Measurements from ENCODE around the gene ROBO1.

ROBO1 gene

GRCh38 chr3:79367803-79368202, 400.0 kb downstream of the ROBO1 start:
- H3K9me3 Mint-ChIP-seq: peaks cover 22% of the 10 kb centered on the region
- no peaks in the 10 kb centered on the region for H3K4me1 Mint-ChIP-seq
- DNase-seq (ENCODE audit: low spot score in 2 of 2) (no peak), ATAC-seq (no peak)
- no peak overlapping the region for H3K4me3 Mint-ChIP-seq
- H3K36me3 Mint-ChIP-seq: no peaks in the 10 kb centered on the region
- H3K27ac Mint-ChIP-seq: no peak overlapping the region

DNA sequence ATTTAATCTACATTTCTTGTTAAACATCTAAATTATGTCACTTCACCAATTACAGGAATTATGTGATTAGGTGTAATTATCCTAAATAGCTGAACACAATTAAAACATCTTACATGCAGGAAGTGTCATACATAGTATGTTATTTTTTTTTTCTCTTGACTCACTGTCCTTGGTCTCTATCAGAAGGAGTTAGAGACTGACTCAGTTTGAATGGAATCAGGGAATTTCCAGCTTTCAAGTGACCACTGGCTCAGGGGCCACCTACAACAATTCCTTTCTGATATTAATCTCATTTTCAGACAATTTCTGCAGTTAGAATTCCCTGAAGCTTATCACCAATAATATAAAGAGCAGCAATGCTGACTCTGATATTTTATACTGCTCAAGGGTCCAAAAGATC, 400.7 kb downstream of the ROBO1 start:
- DNase-seq (ENCODE audit: low spot score in 2 of 2) (no peak), ATAC-seq (no peak)
- Mint-ChIP-seq H3K27ac (no peak overlapping the region), H3K36me3 (no peaks in the 10 kb centered on the region), H3K4me1 (no peaks in the 10 kb centered on the region), H3K9me3 (peaks cover 19% of the 10 kb centered on the region), H3K4me3 (no peak overlapping the region)

DNA sequence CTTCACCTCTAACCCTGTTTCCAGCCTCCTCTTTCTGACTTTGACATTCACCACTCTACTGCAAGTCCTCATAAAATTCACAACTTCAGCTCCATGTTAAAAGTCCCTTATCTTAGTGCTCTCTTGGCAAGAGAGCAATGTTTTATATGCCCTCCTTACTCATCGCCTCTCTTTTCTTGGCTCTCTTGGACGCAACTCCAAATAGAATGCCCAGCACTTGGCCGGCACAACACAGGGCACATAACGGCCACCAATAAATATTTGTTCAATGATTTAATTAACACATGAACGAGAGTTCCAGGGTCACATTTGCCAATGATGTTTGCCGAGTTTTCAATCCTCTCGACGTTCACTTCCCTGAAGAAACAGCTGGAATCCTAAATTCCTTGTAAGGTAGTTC, 401.4 kb downstream of the ROBO1 start:
- peaks cover 19% of the 10 kb centered on the region for H3K9me3 Mint-ChIP-seq
- H3K27ac Mint-ChIP-seq: no peak overlapping the region
- no peaks in the 10 kb centered on the region for H3K36me3 Mint-ChIP-seq
- H3K4me3 Mint-ChIP-seq: no peak overlapping the region
- no peaks in the 10 kb centered on the region for H3K4me1 Mint-ChIP-seq
- DNase-seq (ENCODE audit: low spot score in 2 of 2) (no peak), ATAC-seq (no peak)

DNA sequence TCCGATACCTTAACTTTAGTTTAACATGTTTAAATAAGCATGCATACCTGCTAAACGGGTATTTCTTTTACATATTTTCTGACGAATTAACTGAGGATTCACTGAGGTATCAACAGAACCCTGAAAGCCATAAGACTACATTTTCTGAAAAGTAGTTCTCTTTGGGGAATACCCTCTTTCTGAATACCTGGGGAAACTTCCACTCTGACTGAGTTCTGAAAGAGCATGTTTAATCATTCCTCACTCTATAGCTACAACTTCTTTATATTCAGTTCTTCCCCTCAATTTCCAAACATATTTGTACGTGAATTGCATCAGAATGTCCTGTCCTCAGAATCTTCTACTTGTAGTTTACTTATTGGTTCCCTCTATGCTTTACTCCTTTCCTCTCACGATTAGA, 403.0 kb downstream of the ROBO1 start:
- DNase-seq (ENCODE audit: low spot score in 2 of 2) (no peak), ATAC-seq (no peak)
- H3K4me3 Mint-ChIP-seq: no peak overlapping the region
- no peaks in the 10 kb centered on the region for H3K36me3 Mint-ChIP-seq
- H3K4me1 Mint-ChIP-seq: no peaks in the 10 kb centered on the region
- peaks cover 19% of the 10 kb centered on the region for H3K9me3 Mint-ChIP-seq
- no peak overlapping the region for H3K27ac Mint-ChIP-seq

DNA sequence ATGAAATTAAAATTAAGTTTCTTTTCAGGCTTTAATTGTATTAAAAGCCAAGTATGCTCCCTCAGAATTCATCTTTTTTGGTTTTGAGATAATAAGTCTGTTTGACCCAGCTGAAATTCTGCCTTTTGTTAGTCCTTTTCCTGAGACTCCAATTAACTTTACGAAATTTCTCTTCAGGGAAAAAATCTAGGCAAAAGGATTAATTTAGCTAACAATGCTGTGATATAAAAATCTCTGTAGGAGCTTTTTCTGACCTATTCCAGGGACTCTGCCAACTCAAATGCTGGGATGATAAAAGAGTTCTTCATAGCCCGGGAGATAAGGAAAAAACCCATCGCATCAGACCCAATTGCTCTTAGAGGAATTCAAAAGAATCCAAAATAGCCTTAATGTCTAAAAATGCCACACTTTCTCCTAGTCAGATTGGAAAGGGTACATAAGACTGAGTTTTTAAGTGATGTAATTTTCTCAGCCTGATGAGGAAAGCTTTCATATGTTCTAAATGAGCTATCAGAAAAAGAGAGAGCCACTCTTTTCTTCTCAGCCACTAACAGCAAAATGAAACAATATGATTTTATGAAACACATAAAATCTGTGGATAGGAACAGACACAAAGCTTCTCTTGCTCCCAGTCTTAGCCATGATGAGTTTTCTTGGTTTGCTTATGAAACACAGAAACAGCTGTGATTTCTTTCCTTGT, 405.1 kb downstream of the ROBO1 start:
- ATAC-seq (no peak), DNase-seq (ENCODE audit: low spot score in 2 of 2) (no peak)
- H3K9me3 Mint-ChIP-seq: peaks cover 10% of the 10 kb centered on the region
- no peak overlapping the region for H3K4me3 Mint-ChIP-seq
- no peaks in the 10 kb centered on the region for H3K36me3 Mint-ChIP-seq
- no peak overlapping the region for H3K27ac Mint-ChIP-seq
- no peaks in the 10 kb centered on the region for H3K4me1 Mint-ChIP-seq

DNA sequence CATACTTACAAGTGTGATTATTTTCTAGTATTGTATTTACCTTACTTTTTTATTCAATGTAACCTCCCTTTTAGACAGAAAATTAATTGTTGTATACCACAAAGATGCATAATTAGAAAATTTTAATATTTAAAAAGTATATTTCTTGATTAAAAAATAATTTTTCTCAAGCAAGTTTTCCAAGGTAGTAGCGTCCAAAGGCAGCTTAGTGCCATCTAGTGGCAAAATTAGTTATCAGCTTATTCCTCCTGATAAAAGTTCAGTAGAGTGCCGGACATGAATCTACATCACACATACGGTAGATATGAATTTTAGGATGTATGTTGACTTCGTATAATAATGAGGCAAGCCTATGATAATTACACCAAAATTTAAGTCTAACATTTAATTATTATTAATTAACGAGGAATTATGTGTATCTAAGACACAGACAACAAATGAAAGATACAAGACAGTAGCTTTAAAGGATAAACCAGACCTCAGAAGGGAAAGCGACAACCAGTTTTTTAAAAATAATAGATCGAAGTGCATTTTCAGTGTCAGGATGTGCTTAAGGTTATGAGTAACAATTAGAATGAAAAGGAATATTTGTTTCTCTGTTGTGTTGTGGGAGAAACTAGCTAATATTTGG, 405.9 kb downstream of the ROBO1 start:
- Mint-ChIP-seq H3K4me3 (no peak overlapping the region), H3K27ac (no peak overlapping the region), H3K36me3 (no peaks in the 10 kb centered on the region), H3K9me3 (peaks cover 10% of the 10 kb centered on the region), H3K4me1 (no peaks in the 10 kb centered on the region)
- ATAC-seq: no peak
- no peak for DNase-seq (ENCODE audit: low spot score in 2 of 2)

- ATAC-seq (no peak), DNase-seq (ENCODE audit: low spot score in 2 of 2) (no peak)
- Mint-ChIP-seq H3K36me3 (no peaks in the 10 kb centered on the region), H3K9me3 (peaks cover 10% of the 10 kb centered on the region), H3K4me1 (no peaks in the 10 kb centered on the region), H3K27ac (no peak overlapping the region), H3K4me3 (no peak overlapping the region)
These were observed 409.5 kb downstream of the ROBO1 start for GRCh38 chr3:79358327-79358726.

DNA sequence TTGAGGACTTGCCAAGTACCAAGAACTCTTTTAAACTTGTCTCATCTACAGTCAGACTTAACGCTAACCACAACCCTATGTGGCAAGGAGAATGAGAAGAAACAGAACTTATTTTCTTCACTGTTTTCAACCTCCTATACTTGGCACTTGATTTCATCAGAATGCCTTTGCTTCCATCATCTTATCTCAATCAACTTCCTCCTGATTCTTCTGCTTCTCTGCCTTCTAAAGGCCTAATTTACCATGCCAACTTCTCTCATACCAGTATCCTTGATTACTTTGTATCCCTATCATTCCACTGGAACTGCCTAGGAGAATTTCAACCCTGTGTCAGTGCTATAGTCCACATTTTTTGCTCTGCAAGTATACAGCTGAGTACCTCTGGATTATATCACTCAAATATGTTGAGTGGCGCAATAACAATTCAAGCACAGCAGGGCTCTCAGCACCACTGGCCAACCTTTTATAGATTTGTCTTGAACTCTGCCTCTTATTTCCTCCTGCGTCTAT, 413.6 kb downstream of the ROBO1 start:
- H3K4me1 Mint-ChIP-seq: no peaks in the 10 kb centered on the region
- no peaks in the 10 kb centered on the region for H3K36me3 Mint-ChIP-seq
- no peak overlapping the region for H3K27ac Mint-ChIP-seq
- ATAC-seq: no peak
- H3K9me3 Mint-ChIP-seq: peaks cover 14% of the 10 kb centered on the region
- H3K4me3 Mint-ChIP-seq: no peak overlapping the region
- no peak for DNase-seq (ENCODE audit: low spot score in 2 of 2)

DNA sequence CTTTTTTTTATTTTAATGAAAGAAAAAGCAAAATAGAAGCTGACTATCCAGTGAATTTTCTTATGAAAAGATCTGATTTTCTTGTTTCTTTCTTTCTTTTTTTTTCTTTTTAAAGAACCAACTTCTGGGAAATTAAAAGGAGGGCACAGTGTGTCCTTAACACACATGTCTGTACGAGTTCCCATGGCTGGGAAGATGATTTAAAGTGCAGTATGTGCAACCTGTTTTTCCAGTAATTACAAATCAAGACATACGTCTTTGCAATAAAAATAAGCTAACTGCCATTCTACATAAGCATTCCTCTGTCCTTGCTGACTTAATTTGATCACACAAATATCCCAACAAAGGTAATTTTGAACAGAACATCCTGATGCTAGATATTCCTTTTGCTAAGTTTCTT, 416.1 kb downstream of the ROBO1 start:
- Mint-ChIP-seq H3K4me1 (no peaks in the 10 kb centered on the region), H3K36me3 (no peaks in the 10 kb centered on the region), H3K27ac (no peak overlapping the region), H3K4me3 (no peak overlapping the region), H3K9me3 (peaks cover 14% of the 10 kb centered on the region)
- DNase-seq (ENCODE audit: low spot score in 2 of 2) (no peak), ATAC-seq (no peak)

GRCh38 chr3:79344876-79345871, 422.6 kb downstream of the ROBO1 start:
- ATAC-seq (no peak), DNase-seq (ENCODE audit: low spot score in 2 of 2) (no peak)
- no peak overlapping the region for H3K27ac Mint-ChIP-seq
- H3K4me3 Mint-ChIP-seq: no peak overlapping the region
- H3K9me3 Mint-ChIP-seq: peaks cover 18% of the 10 kb centered on the region
- H3K36me3 Mint-ChIP-seq: no peaks in the 10 kb centered on the region
- no peaks in the 10 kb centered on the region for H3K4me1 Mint-ChIP-seq

DNA sequence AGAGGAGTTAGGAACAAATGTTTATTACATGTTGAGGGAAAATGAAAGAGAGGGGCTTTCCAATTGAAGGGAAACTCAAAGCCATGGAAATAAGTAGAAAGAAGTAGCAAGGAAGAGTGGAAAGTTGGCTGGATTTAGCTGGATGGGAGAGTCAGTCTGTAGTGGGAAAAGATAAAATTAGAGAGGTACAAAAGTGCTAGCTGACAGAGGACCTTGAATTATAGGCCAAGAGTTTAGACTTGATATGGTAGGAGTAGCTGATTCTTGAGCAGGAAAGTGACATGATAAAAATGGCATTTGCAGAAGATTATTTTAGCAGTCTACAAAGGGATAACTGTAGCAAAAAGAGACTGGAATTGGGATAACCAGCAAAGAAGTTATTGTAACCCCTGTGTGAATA, 425.8 kb downstream of the ROBO1 start:
- ATAC-seq: no peak
- H3K36me3 Mint-ChIP-seq: no peaks in the 10 kb centered on the region
- no peak overlapping the region for H3K4me3 Mint-ChIP-seq

GRCh38 chr3:79339846-79340245, 428.0 kb downstream of the ROBO1 start:
- DNase-seq (ENCODE audit: low spot score in 2 of 2): no peak
- peaks cover 11% of the 10 kb centered on the region for H3K9me3 Mint-ChIP-seq
- H3K4me3 Mint-ChIP-seq: no peak overlapping the region
- no peaks in the 10 kb centered on the region for H3K36me3 Mint-ChIP-seq
- ATAC-seq: no peak
- H3K4me1 Mint-ChIP-seq: no peaks in the 10 kb centered on the region
- H3K27ac Mint-ChIP-seq: no peak overlapping the region

More for the DNA sequence above, 425.8 kb downstream of the ROBO1 start:
- H3K27ac Mint-ChIP-seq: no peak overlapping the region
- no peak for DNase-seq (ENCODE audit: low spot score in 2 of 2)
- H3K9me3 Mint-ChIP-seq: peaks cover 18% of the 10 kb centered on the region
- H3K4me1 Mint-ChIP-seq: no peaks in the 10 kb centered on the region

- Mint-ChIP-seq H3K9me3 (peaks cover 9% of the 10 kb centered on the region), H3K27ac (no peak overlapping the region), H3K4me1 (no peaks in the 10 kb centered on the region), H3K36me3 (no peaks in the 10 kb centered on the region), H3K4me3 (no peak overlapping the region)
- no peak for ATAC-seq
- DNase-seq (ENCODE audit: low spot score in 2 of 2): no peak
These were observed 430.0 kb downstream of the ROBO1 start for GRCh38 chr3:79337798-79338197.

- no peaks in the 10 kb centered on the region for H3K36me3 Mint-ChIP-seq
- ATAC-seq (no peak), DNase-seq (ENCODE audit: low spot score in 2 of 2) (no peak)
- H3K4me3 Mint-ChIP-seq: no peak overlapping the region
- H3K4me1 Mint-ChIP-seq: no peaks in the 10 kb centered on the region
- H3K27ac Mint-ChIP-seq: no peak overlapping the region
- peaks cover 20% of the 10 kb centered on the region for H3K9me3 Mint-ChIP-seq
These were observed 438.6 kb downstream of the ROBO1 start for GRCh38 chr3:79329154-79329553.

DNA sequence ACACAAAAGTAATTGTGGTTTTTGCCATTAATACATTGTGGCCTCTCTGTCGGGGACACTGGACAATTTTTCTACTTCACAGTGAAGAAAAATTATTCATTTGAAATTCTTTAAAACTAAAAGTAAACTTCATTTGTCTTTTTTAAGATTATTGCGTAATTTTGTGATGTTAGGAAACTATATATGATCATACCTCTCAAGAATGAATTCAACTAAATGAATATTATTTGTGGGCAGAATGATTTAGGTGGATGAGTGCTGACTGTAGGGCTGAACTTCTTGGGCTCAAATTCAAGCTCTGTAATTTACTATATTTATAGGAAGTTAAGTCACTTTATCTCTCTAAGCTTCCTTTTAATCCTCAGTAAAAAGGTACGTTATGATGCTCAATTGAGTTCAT, 441.2 kb downstream of the ROBO1 start:
- Mint-ChIP-seq H3K4me1 (no peaks in the 10 kb centered on the region), H3K4me3 (no peak overlapping the region), H3K27ac (no peak overlapping the region), H3K36me3 (no peaks in the 10 kb centered on the region), H3K9me3 (peaks cover 19% of the 10 kb centered on the region)
- DNase-seq (ENCODE audit: low spot score in 2 of 2): no peak
- no peak for ATAC-seq
